Astrocyte (in vitro differentiated cells and primary cell): ENCODE results near the gene MPC1L.

Experiments used
- EZH2 ChIP-seq: IDR thresholded peaks from 2 replicates; pipeline ENCODE4 v1.6.1; 2012; ENCODE audit warnings: mild to moderate bottlenecking, low read length, inconsistent platforms; ENCODE audit not compliant: insufficient read depth
- TF ChIP-seq, protein P1 (sequence below): IDR thresholded peaks from 2 replicates; pipeline ENCODE4 v1.5.1; 2011; ENCODE audit warnings: low read depth, mild to moderate bottlenecking, inconsistent platforms, low read length, moderate library complexity; ENCODE audit not compliant: insufficient read depth

DNA sequence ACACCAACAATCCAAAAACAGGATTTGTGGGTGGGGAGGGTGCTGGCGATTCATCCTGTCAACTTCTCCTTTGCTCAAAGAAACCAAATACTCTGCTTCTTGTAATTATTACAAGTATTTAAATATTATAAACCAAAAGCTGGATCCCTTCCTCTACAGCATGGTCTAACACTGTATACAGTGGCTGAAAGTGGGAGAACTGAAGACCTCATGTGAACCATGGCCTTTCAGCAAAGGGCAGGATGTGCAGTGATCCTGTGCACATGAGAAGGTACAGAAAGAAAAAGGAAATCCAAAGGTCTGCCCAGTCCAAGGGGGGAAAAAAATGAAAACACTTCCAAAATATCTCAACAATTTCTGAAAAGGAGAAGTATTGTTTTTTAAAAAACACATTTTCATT lies 29.4 kb downstream of the MPC1L start:
- TF ChIP-seq, protein P1, sequence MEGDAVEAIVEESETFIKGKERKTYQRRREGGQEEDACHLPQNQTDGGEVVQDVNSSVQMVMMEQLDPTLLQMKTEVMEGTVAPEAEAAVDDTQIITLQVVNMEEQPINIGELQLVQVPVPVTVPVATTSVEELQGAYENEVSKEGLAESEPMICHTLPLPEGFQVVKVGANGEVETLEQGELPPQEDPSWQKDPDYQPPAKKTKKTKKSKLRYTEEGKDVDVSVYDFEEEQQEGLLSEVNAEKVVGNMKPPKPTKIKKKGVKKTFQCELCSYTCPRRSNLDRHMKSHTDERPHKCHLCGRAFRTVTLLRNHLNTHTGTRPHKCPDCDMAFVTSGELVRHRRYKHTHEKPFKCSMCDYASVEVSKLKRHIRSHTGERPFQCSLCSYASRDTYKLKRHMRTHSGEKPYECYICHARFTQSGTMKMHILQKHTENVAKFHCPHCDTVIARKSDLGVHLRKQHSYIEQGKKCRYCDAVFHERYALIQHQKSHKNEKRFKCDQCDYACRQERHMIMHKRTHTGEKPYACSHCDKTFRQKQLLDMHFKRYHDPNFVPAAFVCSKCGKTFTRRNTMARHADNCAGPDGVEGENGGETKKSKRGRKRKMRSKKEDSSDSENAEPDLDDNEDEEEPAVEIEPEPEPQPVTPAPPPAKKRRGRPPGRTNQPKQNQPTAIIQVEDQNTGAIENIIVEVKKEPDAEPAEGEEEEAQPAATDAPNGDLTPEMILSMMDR: no peak
- no peak for TF ChIP-seq EZH2
